ENCODE measurements around the gene RPS13.

DNA sequence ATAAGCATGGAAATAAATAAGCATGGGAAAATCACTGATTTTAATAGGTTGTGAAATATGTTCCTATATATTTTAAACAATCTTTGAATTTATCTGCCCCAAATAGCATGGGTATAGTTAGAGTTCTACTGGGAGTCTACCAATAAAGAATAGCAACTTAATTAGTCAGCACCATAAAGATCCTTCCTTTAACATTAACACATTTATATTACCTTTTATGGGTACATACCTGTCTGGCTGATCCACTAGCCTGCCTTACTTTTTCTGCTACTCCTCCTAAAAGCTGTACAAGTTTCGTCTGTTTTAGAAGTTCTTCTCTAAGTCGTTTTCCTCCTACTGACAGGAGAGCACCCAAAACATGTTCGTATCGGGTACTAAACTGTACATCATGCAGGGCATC, 39.8 kb upstream of the RPS13 start:
- TF ChIP-seq, protein P1, sequence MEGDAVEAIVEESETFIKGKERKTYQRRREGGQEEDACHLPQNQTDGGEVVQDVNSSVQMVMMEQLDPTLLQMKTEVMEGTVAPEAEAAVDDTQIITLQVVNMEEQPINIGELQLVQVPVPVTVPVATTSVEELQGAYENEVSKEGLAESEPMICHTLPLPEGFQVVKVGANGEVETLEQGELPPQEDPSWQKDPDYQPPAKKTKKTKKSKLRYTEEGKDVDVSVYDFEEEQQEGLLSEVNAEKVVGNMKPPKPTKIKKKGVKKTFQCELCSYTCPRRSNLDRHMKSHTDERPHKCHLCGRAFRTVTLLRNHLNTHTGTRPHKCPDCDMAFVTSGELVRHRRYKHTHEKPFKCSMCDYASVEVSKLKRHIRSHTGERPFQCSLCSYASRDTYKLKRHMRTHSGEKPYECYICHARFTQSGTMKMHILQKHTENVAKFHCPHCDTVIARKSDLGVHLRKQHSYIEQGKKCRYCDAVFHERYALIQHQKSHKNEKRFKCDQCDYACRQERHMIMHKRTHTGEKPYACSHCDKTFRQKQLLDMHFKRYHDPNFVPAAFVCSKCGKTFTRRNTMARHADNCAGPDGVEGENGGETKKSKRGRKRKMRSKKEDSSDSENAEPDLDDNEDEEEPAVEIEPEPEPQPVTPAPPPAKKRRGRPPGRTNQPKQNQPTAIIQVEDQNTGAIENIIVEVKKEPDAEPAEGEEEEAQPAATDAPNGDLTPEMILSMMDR (IDR thresholded peaks at IDR 0.05), result no peak
- no peak for TF ChIP-seq POLR2A (IDR thresholded peaks at IDR 0.05)

Data from thyroid gland (tissue), 4 donors.